H1 (cell line): ENCODE data around the gene MYRF. TPM values are rescaled to one million over a fixed set of nuclear protein-coding genes. Genes with fewer than 3 reads are reported as not detected.
A peak's percentile ranks its signal among the peaks of the same experiment; 100 is the strongest.

Experiments
- CTCF ChIA-PET: fragments of 300-600 bp; sonication (Branson Sonifier 250); formaldehyde crosslinking; loops from one replicate; lab custom pipeline; 2021; ENCODE audit not compliant: partially characterized antibody; lab: Charles Lee
- POLR2A ChIA-PET: fragments of 300-600 bp; sonication (Branson Sonifier 250); formaldehyde crosslinking; loops from one replicate; lab custom pipeline; 2021; ENCODE audit warnings: inconsistent platforms; ENCODE audit not compliant: partially characterized antibody; lab: Charles Lee
- DNase-seq, 2 experiments: peaks; one replicate each; pipeline versions ENCODE4 v3.0.0 to v3.0.0-alpha.2; 2010 to 2022; ENCODE audit warnings: low spot score in 2 of 2, low read depth in 1 of 2, mixed read lengths in 1 of 2
- FAIRE-seq: peaks from 2 replicates; lab custom pipeline; 2011; peaks lifted over from hg19 to GRCh38; lab: Jason Lieb, UNC
- H2AFZ ChIP-seq: 2 replicates; pipeline ENCODE4 v1.8.1; 2012; ENCODE audit warnings: low read length, inconsistent platforms
- H2AK5ac ChIP-seq: 2 replicates; pipeline ENCODE4 v1.6.1; 2013; ENCODE audit warnings: low read depth, low read length
- H2BK120ac ChIP-seq: replicated peaks from 2 replicates; pipeline ENCODE3; 2013; ENCODE audit warnings: low read depth, low read length, inconsistent platforms
- H2BK12ac ChIP-seq: 2 replicates; pipeline ENCODE4 v1.6.1; 2013; ENCODE audit warnings: low read depth, low read length
- H2BK15ac ChIP-seq: 2 replicates; pipeline ENCODE4 v1.6.1; 2013; ENCODE audit warnings: low read length
- H2BK20ac ChIP-seq: 2 replicates; pipeline ENCODE4 v1.6.1; 2013; ENCODE audit warnings: low read length
- H2BK5ac ChIP-seq: 2 replicates; pipeline ENCODE4 v1.6.1; 2013; ENCODE audit warnings: low read depth, low read length
- H3K14ac ChIP-seq: 2 replicates; pipeline ENCODE4 v1.6.1; 2013; ENCODE audit warnings: inconsistent platforms; ENCODE audit not compliant: insufficient read length
- H3K18ac ChIP-seq: 2 replicates; pipeline ENCODE4 v1.6.1; 2013; ENCODE audit warnings: low read length; ENCODE audit errors: extremely low read depth
- H3K23ac ChIP-seq: 2 replicates; pipeline ENCODE4 v1.6.1; 2013; ENCODE audit warnings: inconsistent platforms; ENCODE audit not compliant: insufficient read length
- H3K23me2 ChIP-seq: 2 replicates; pipeline ENCODE4 v1.6.1; 2013; ENCODE audit warnings: low read depth, low read length
- H3K27ac ChIP-seq: 2 replicates; pipeline ENCODE4 v1.6.1; 2011; ENCODE audit warnings: low read depth, low read length, inconsistent platforms
- H3K27me3 ChIP-seq, 4 experiments: replicated peaks in 1 of 4; 1 replicate in 1 of 4; 2 replicates in 3 of 4; pipeline versions ENCODE4 v1.6.1 to v1.8.1; 2011 to 2013; ENCODE audit warnings: low read length in 3 of 4, mild to moderate bottlenecking in 3 of 4, inconsistent platforms in 2 of 4, mixed read lengths in 2 of 4, moderate library complexity in 1 of 4; ENCODE audit not compliant: control insufficient read depth in 3 of 4, insufficient read depth in 3 of 4; ENCODE audit errors: extremely low read depth in 1 of 4
- H3K36me3 ChIP-seq, 4 experiments: 2 replicates each; pipeline versions ENCODE4 v1.6.1 to v1.8.1; 2011 to 2013; ENCODE audit warnings: mild to moderate bottlenecking in 4 of 4, low read length in 3 of 4, moderate library complexity in 2 of 4, control low read depth in 1 of 4, inconsistent platforms in 1 of 4; ENCODE audit not compliant: insufficient read depth in 4 of 4, control insufficient read depth in 2 of 4
- H3K4ac ChIP-seq: replicated peaks from 2 replicates; pipeline ENCODE3; 2013; ENCODE audit warnings: low read length, low read depth, mixed read lengths, inconsistent platforms; ENCODE audit not compliant: insufficient read length
- H3K4me1 ChIP-seq, 4 experiments: replicated peaks in 1 of 4; 1 replicate in 1 of 4; 2 replicates in 3 of 4; pipeline versions ENCODE4 v1.6.1 to v1.8.1; 2011 to 2013; ENCODE audit warnings: low read length in 3 of 4, inconsistent platforms in 2 of 4, mixed read lengths in 1 of 4; ENCODE audit not compliant: insufficient read depth in 4 of 4, control insufficient read depth in 3 of 4
- H3K4me2 ChIP-seq, 2 experiments: 2 replicates each; pipeline versions ENCODE4 v1.6.1 to v1.8.1; 2011 to 2013; ENCODE audit warnings: low read depth in 2 of 2, low read length in 2 of 2, control low read depth in 1 of 2, inconsistent platforms in 1 of 2, mild to moderate bottlenecking in 1 of 2; ENCODE audit not compliant: insufficient read depth in 1 of 2
- H3K4me3 ChIP-seq, 4 experiments: fragments of 200-600, 300-600 bp in 1 of 4; sonication (generic), shearing (Covaris generic), sonication (Bioruptor Twin) in 1 of 4; 2 replicates each; pipeline versions ENCODE4 v1.5.1 to v1.8.1; 2011 to 2016; ENCODE audit warnings: low read length in 4 of 4, low read depth in 3 of 4, control low read depth in 2 of 4, inconsistent platforms in 2 of 4, mild to moderate bottlenecking in 2 of 4, mixed read lengths in 1 of 4, moderate library complexity in 1 of 4; ENCODE audit not compliant: insufficient read depth in 2 of 4; ENCODE audit errors: extremely low read depth in 1 of 4
- H3K56ac ChIP-seq: replicated peaks from 2 replicates; pipeline ENCODE3; 2013; ENCODE audit warnings: low read depth, mild to moderate bottlenecking, mixed read lengths, low read length, inconsistent platforms; ENCODE audit not compliant: insufficient read length
- H3K79me1 ChIP-seq: 2 replicates; pipeline ENCODE4 v1.6.1; 2013; ENCODE audit warnings: low read depth, low read length, control low read depth
- H3K79me2 ChIP-seq, 2 experiments: 2 replicates each; pipeline versions ENCODE4 v1.6.1 to v1.8.1; 2012 to 2013; ENCODE audit warnings: low read length in 2 of 2, mild to moderate bottlenecking in 2 of 2, inconsistent platforms in 1 of 2; ENCODE audit not compliant: insufficient read depth in 2 of 2, control insufficient read depth in 1 of 2
- H3K9ac ChIP-seq, 4 experiments: replicated peaks in 1 of 4; 1 replicate in 1 of 4; 2 replicates in 3 of 4; pipeline versions ENCODE4 v1.6.1 to v1.8.1; 2011 to 2013; ENCODE audit warnings: low read depth in 3 of 4, low read length in 3 of 4, control low read depth in 2 of 4, mild to moderate bottlenecking in 2 of 4, moderate library complexity in 2 of 4, inconsistent platforms in 1 of 4; ENCODE audit errors: extremely low read depth in 1 of 4
- H3K9me3 ChIP-seq, 2 experiments: 2 replicates each; pipeline versions ENCODE4 v1.6.1 to v1.8.1; 2012 to 2013; ENCODE audit warnings: mild to moderate bottlenecking in 2 of 2, moderate library complexity in 2 of 2, control low read depth in 1 of 2, inconsistent platforms in 1 of 2, low read depth in 1 of 2, low read length in 1 of 2, mixed read lengths in 1 of 2; ENCODE audit not compliant: insufficient read depth in 2 of 2
- H4K20me1 ChIP-seq, 2 experiments: replicated peaks in 1 of 2; 2 replicates each; pipeline versions ENCODE3 to v1.8.1; 2011 to 2013; ENCODE audit warnings: inconsistent platforms in 2 of 2, low read length in 2 of 2, mild to moderate bottlenecking in 1 of 2; ENCODE audit not compliant: insufficient read depth in 2 of 2, control insufficient read depth in 1 of 2
- H4K5ac ChIP-seq: 2 replicates; pipeline ENCODE4 v1.6.1; 2013; ENCODE audit warnings: low read length, low read depth, mixed read lengths, inconsistent platforms; ENCODE audit not compliant: insufficient read length
- H4K8ac ChIP-seq: 2 replicates; pipeline ENCODE4 v1.8.0; 2013; ENCODE audit warnings: mild to moderate bottlenecking, moderate library complexity, low read length, inconsistent platforms; ENCODE audit not compliant: insufficient read depth; ENCODE audit errors: extremely low read depth
- H4K91ac ChIP-seq: replicated peaks from 2 replicates; pipeline ENCODE3; 2013; ENCODE audit warnings: low read length, mixed read lengths, inconsistent platforms; ENCODE audit not compliant: insufficient read length
- BCL11A ChIP-seq, 2 experiments: IDR thresholded peaks; one replicate each; pipeline ENCODE4 v1.6.1; 2011; ENCODE audit warnings: low read depth in 2 of 2, low read length in 2 of 2, mild to moderate bottlenecking in 2 of 2
- BRCA1 ChIP-seq: IDR thresholded peaks from 2 replicates; pipeline ENCODE4 v1.6.1; 2012; ENCODE audit warnings: low read depth, low read length, improper control_type of control experiment
- CHD2 ChIP-seq: IDR thresholded peaks from 2 replicates; pipeline ENCODE4 v1.6.1; 2012; ENCODE audit warnings: low read length, improper control_type of control experiment
- CREB1 ChIP-seq: IDR thresholded peaks from 2 replicates; pipeline ENCODE4 v1.6.1; 2012; ENCODE audit warnings: inconsistent platforms
- EP300 ChIP-seq, 2 experiments: IDR thresholded peaks; 1 replicate in 1 of 2; 2 replicates in 1 of 2; pipeline ENCODE4 v1.6.1; 2011 to 2012; ENCODE audit warnings: low read depth in 2 of 2, low read length in 2 of 2, mild to moderate bottlenecking in 2 of 2, borderline replicate concordance in 1 of 2, inconsistent platforms in 1 of 2, moderate library complexity in 1 of 2
- KDM4A ChIP-seq: IDR thresholded peaks from one replicate; pipeline ENCODE4 v1.7.1; 2012; ENCODE audit warnings: low read depth, mild to moderate bottlenecking, moderate library complexity, low read length, inconsistent platforms; ENCODE audit not compliant: severe bottlenecking
- KDM5A ChIP-seq: fragments of 200-600 bp; IDR thresholded peaks from 2 replicates; pipeline ENCODE4 v1.7.1; 2012; ENCODE audit warnings: mild to moderate bottlenecking, low read length, inconsistent platforms, mixed read lengths
- SAP30 ChIP-seq: fragments of 300-600 bp; sonication (generic); IDR thresholded peaks from 2 replicates; pipeline ENCODE4 v1.7.1; 2012; ENCODE audit warnings: low read length, moderate library complexity, mild to moderate bottlenecking, inconsistent platforms; ENCODE audit not compliant: insufficient read depth, insufficient replicate concordance
- SIN3A ChIP-seq, 2 experiments: IDR thresholded peaks in 1 of 2; conservative IDR thresholded peaks in 1 of 2; 2 replicates each; pipeline ENCODE4 v1.6.1; 2011 to 2012; ENCODE audit warnings: low read length in 2 of 2, improper control_type of control experiment in 1 of 2, low read depth in 1 of 2, mild to moderate bottlenecking in 1 of 2
- SIX5 ChIP-seq: IDR thresholded peaks from 2 replicates; pipeline ENCODE4 v1.6.1; 2011; ENCODE audit warnings: mild to moderate bottlenecking, low read depth, low read length
- TBP ChIP-seq: IDR thresholded peaks from 2 replicates; pipeline ENCODE4 v1.6.1; 2011; ENCODE audit warnings: low read depth, low read length, improper control_type of control experiment
- WGBS, 2 experiments: shearing (Covaris generic) in 1 of 2; methylation state at CpG; one replicate each; pipeline versions ENCODE4 v1.1.6 to v1.1.7; 2013 to 2015; ENCODE audit warnings: low lambda C conversion rate in 2 of 2, mixed read lengths in 2 of 2, inconsistent platforms in 1 of 2, low coverage in 1 of 2, missing lambda C conversion rate in 1 of 2; ENCODE audit not compliant: insufficient replicate concordance in 2 of 2, insufficient coverage in 1 of 2, insufficient read length in 1 of 2; ENCODE audit errors: extremely low coverage in 1 of 2, missing lambda C conversion rate in 1 of 2; 5-methylcytosine and 5-hydroxymethylcytosine counted together
- polyA plus RNA-seq, 7 experiments: library from polyadenylated mRNA; depleted of rRNA in 3 of 7; stranded (reverse) in 5 of 7; unstranded in 2 of 7; fragments of >200 nt in 5 of 7; fragments of 200-250 nt in 2 of 7; gene quantifications; 1 replicate in 5 of 7; 2 replicates in 1 of 7; 4 replicates in 1 of 7; pipeline versions ENCODE4 v1.2.1 to v1.2.3, GENCODE V29; 2011 to 2013; ENCODE audit warnings: missing spikeins in 2 of 7, mixed read lengths in 2 of 7
- total RNA-seq: library from RNA; stranded (reverse); fragmentation: NEBNext Ultra II Directional; extraction: Animal tissue kit (Norgen Biotek cat#: 25700); gene quantifications from 2 replicates; pipeline ENCODE4 v1.2.1, GENCODE V29; 2021

Gene MYRF
- total and polyA plus RNA-seq, 2 of the 8 experiments (the other 6 are each of a cell fraction or from before 2014, with no cell fraction given) = 6.0 to 6.1 TPM

- Histone ChIP-seq H3K18ac (peak overlapping the region; percentile 85), H3K23me2 (peaks cover 6% of the 10 kb centered on the region), H3K36me3 (peaks cover 7 to 27% (median 16%) of the 10 kb centered on the region in 4 experiments; a peak in 7 of 8 replicates), H2AK5ac (peak overlapping the region; percentile 82; the same call in 1 of the 2 replicates), H4K8ac (no peak overlapping the region), H2BK5ac (peak overlapping the region; percentile 80), H3K27ac (peak overlapping the region; percentile 73), H2BK20ac (0 out of 2 replicates have a peak overlapping the region, but pooled peaks have one; percentile 55), H3K23ac (no peak overlapping the region), H2BK120ac (no peak overlapping the region), H3K4me2 (peak overlapping the region; percentile 26 to 46; a peak in 3 of 4 replicates), H4K5ac (no peak overlapping the region), H3K9me3 (no peaks in the 10 kb centered on the region), H4K91ac (peak overlapping the region; percentile 26), H3K27me3 (no peaks in the 10 kb centered on the region), H3K4me1 (peaks cover 11 to 44% (median 26%) of the 10 kb centered on the region in 4 experiments), H3K9ac (peak overlapping the region in 1 of 4 experiments; percentile 4; a peak in 3 of 7 replicates), H3K4ac (no peak overlapping the region), H2AFZ (no peak overlapping the region), H3K56ac (no peak overlapping the region), H3K4me3 (peak overlapping the region in 1 of 4 experiments; percentile 5; a peak in 1 of 8 replicates), H3K14ac (no peak overlapping the region), H3K79me1 (peaks cover 26% of the 10 kb centered on the region), H4K20me1 (peaks cover 21 to 47% of the 10 kb centered on the region in 2 experiments), H2BK15ac (peak overlapping the region; percentile 96; the same call in 1 of the 2 replicates), H3K79me2 (peaks cover 24 to 82% of the 10 kb centered on the region in 2 experiments), H2BK12ac (peak overlapping the region; percentile 78; the same call in 1 of the 2 replicates)
- WGBS, 2 experiments = 66% methylated on average over 11 of the region's 12 CpGs; no CpG with 5 or more reads in 1 of the 2 experiments
- no peak for FAIRE-seq
- POLR2A ChIA-PET = interaction anchor here (0.7 to 3.0 kb wide), 14 partner anchors 10 to 90 kb away, joined by 3 to 28 read pairs (median 4); partner anchors contain the start of genes FADS1, FEN1 and TMEM258
- CTCF ChIA-PET = interaction anchor here (1.0 to 1.8 kb wide), 8 partner anchors 11 to 273 kb away, joined by 3 to 15 read pairs (median 4); partner anchors contain the start of gene FADS1
- DNase-seq = peak in 1 of 2 experiments; percentile 55
- no peak for TF ChIP-seq EP300 (IDR thresholded peaks at IDR 0.05; ENCODE audit: borderline replicate concordance in 1 of 2, low read depth in 2 of 2, low read length in 2 of 2)
- TF ChIP-seq KDM5A = no peak
- TF ChIP-seq CHD2 = no peak
- TF ChIP-seq SIN3A (conservative IDR thresholded peaks at IDR 0.05 in 1 of 2, IDR thresholded peaks at IDR 0.05 in 1 of 2; ENCODE audit: low read depth in 1 of 2, low read length in 2 of 2) = no peak
- TF ChIP-seq BRCA1 = no peak
- no peak for TF ChIP-seq KDM4A
- TF ChIP-seq TBP = no peak
- no peak for TF ChIP-seq SIX5
- no peak for TF ChIP-seq SAP30
- no peak for TF ChIP-seq CREB1
- no peak for TF ChIP-seq BCL11A (IDR thresholded peaks at IDR 0.05; ENCODE audit: low read depth in 2 of 2, low read length in 2 of 2)
These were observed 82.0 kb downstream of the MYRF start for GRCh38 chr11:61834278-61835048.
